ACC112 (cell line): Measurements from ENCODE around the gene CPA5.

Experiments
- H2AFZ ChIP-seq: fragments of 200-600 bp; sonication (generic); one replicate; pipeline ENCODE4 v1.6.0; 2017; ENCODE audit warnings: antibody characterized with exemption, low read length; ENCODE audit not compliant: unreplicated experiment
- H3K27ac ChIP-seq: fragments of 200-600 bp; sonication (generic); 2 replicates; pipeline ENCODE4 v1.5.1; 2014; ENCODE audit warnings: low read depth, mild to moderate bottlenecking, antibody characterized with exemption, low read length, moderate library complexity
- H3K27me3 ChIP-seq: fragments of 200-600 bp; sonication (generic); 2 replicates; pipeline ENCODE4 v1.6.1; 2014; ENCODE audit warnings: mild to moderate bottlenecking, antibody characterized with exemption, low read length, moderate library complexity, mixed read lengths; ENCODE audit not compliant: insufficient read depth
- H3K36me3 ChIP-seq: fragments of 200-600 bp; sonication (generic); 2 replicates; pipeline ENCODE4 v1.6.1; 2016; ENCODE audit warnings: mild to moderate bottlenecking, antibody characterized with exemption, low read length, moderate library complexity, mixed read lengths; ENCODE audit not compliant: insufficient read depth
- H3K4me1 ChIP-seq: fragments of 200-600 bp; sonication (generic); one replicate; pipeline ENCODE4 v1.6.1; 2016; ENCODE audit warnings: low read length, mixed read lengths; ENCODE audit not compliant: insufficient read depth, unreplicated experiment, control insufficient read depth
- H3K4me3 ChIP-seq: fragments of 200-600 bp; sonication (generic); 2 replicates; pipeline ENCODE4 v1.5.1; 2014; ENCODE audit warnings: mild to moderate bottlenecking, low read depth, low read length
- H3K79me2 ChIP-seq: fragments of 200-600 bp; sonication (generic); one replicate; pipeline ENCODE4 v1.6.0; 2016; ENCODE audit warnings: low read length; ENCODE audit not compliant: control insufficient read depth, unreplicated experiment, insufficient read depth

CPA5 gene

DNA sequence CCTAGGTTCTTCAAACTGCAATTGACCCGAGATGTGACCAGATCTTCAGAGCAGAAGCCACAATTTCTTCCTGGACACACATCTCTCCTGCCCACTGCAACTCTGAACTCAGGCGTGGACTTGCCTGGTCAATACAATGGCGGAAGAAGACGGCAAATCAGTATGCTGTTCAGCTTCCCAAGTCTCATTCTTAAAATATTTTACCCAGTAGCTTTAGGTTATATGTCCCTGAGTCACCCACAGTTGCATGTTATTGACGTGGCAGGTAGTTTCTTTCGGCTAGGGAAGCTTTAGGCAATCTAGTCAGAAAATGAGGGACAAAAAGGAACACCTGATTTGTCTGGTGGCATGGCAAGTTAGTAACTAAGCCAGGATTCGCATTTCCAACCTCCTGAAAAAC lies 73.7 kb downstream of the CPA5 start:
- no peak overlapping the region for H3K4me3 ChIP-seq
- H3K27ac ChIP-seq = no peak overlapping the region
- peaks cover 18% of the 10 kb centered on the region for H3K4me1 ChIP-seq
- no peak overlapping the region for H2AFZ ChIP-seq
- no peaks in the 10 kb centered on the region for H3K79me2 ChIP-seq
- H3K36me3 ChIP-seq = no peaks in the 10 kb centered on the region
- H3K27me3 ChIP-seq = no peaks in the 10 kb centered on the region
